Activated T-helper 9 cell treated with anti-CD3 and anti-CD28 coated beads, Interleukin-2, amount 50 U/mL, for 16 hours (primary cell): Measurements from ENCODE around the gene ABR.
A peak's percentile ranks its signal among the peaks of the same experiment; 100 is the strongest.
"Not testable (repeated sequence)": the region's sequence is repeated elsewhere in the genome, so short reads cannot be mapped to it uniquely, and the experiment has no call there.

Source experiments
- DNase-seq: peaks from one replicate; pipeline ENCODE4 v3.0.0-alpha.2; 2020; ENCODE audit warnings: low read depth

Gene ABR

DNA sequence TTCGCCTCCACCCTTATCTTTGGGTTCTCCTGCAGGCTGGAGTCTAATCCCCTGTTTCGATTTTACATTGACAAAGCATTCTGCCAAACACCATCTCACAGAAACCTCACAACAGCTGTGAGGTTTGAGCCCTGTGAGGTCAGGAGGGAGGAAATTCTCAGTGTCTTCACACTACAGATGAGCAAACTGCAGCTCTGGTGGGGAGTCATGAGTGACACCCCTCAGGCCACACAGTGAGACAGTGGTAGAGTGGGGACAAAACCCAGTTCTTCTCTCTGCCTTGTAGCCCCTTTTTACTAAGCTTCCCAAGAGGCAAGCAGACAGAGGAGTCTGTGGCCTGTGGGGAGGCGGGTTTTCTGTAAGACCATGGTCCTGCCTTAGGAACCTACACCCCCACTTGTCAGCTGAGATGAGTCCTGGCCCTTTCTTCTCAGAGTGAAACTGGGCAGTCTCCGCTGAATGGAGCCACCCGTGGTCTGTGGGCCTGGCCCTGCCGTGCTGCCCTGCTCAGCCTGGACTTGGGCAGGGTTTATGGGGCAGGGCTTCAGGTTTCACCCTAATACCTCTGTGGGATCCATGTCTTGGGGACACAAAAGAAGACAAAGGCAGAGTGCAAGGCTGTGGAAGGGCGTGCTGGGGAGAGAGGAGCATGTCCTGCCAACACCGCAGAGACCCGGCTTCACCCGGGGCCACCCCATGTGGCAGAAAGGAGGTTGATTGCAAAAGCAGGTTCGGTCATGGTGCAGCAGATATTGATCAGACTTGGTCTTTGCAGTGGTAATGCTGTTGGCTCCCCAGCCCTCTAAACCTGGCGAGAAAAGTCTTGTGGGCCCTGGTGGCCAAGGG, 59.0 kb downstream of the ABR start:
- DNase-seq = no peak

DNA sequence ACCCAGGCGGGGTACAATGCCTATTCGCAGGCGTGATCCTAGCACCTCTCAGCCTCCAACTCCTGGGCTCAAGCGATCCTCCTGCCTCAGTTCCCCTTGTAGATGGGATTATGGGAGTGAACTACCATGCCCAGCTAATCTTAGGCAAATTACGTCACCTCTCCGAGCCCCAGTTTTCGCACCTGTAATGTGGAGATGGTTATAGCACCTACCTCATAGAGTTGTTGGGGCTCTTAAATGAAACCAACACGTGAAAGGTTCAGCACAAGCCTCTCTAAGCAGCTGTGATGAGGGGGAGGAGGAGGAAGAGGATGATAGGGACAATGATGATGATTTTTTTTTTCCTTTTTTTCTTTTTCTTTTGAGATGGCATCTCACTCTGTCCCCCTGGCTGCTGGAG, 59.9 kb downstream of the ABR start:
- no peak for DNase-seq

DNA sequence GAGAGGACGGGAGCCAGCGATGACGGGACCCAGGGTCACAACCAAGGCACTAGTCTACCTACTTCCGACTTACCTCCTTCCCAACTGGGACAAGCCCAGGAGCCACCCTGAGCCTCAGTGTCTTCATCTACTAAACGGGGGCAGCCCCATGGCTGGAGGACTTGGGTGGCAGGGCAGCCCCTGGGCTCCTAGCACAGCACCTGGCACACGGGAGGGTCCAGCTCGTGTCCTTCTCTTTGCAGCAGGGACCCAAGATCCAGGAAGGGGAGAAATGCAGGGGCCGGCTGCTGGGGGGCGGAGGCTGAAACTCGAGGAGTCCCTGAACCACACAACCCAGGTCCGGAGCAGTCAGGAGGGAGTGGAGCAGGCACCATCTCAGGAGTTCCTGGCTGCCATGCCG, 63.2 kb downstream of the ABR start:
- DNase-seq = no peak

DNA sequence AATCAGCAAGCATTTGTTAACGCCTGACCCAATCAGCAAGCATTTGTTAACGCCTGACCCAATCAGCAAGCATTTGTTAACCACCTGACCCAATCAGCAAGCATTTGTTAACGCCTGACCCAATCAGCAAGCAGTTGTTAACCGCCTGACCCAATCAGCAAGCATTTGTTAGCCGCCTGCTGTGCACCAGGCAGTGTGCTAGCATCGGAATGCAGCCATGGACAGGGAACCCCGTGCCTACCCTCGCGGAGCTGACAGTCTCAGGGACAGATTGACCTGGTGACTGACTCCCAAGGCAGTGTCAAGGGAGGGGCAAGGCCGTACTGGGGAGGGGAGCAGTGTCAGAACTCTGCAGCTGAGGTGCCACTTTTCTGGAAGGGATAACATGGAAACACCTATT, 66.9 kb downstream of the ABR start:
- DNase-seq = no peak

DNA sequence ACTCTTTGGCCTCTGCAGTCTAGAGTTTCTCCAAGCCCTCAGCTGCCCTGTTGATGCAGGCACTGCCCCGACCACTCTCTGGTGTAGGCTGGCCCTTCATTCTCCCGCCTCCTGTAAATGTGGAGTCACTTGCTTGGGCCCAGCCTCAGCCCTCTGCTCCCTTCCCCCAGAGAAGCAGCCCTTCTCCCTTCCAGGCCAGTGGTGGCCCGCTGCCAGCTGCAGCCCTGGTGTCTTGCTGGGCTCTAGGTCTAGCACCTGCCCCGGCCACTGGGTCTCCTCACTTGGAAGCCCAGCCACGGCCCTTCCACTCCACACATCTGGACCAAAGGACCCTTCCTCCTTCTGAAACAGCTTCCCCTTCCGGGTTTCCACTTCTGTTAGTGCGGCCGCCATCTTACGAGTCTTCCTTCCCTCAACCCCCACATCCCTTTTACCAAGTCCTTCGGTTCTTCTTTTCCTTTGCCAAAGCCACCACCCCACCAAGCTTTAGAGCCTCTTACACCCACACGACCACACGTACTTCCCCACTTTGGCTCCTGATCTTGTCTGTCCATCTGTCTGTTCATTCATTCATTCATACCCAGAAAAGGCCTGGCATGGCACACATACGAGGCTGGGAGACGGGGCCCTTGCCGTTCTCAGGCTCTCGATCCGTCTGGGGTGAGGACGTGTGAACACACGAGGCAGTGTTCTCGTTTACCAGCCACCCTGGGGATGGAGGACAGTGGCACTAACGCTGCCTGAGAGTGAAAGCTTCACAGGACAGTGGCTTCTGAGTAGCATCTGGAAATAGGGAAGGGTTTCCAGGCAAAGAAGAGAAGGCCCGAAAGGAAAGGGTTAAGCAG, 68.0 kb downstream of the ABR start:
- DNase-seq = no peak

DNA sequence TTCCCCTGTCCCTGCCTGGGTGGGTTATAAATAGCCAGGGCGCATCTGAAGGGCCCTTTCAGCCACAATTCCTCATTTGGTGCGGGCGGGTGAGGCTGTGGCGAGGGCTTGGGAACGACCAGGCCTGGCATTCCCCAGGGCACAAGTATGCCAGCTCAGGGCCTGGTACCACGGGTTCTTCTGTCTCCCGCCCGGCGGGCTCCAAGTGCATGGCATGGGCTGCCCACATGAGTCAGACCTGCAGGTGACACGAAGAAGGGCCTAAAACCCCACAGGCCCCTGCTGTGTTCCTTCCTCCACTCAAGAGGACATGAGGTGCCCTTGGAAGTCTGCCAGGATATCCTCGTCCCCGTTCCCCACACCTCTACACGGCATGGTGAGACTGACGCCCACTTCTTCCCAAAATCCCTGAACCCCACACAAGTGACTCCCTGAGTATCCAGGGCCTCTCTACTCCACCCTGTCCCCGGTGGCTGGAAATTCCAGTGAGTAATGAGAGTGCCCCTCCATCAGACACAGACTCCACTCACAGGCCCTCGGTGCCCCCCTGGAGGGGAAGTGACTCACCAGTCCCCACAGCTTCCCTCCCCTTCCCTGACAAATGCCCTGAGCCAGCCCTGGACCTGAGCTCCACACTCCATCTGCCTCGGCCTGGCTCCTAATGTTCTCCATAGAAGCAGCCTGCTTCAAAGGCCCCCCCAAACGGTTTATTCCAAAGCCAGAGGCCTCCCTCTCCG, 68.8 kb downstream of the ABR start:
- DNase-seq = no peak

DNA sequence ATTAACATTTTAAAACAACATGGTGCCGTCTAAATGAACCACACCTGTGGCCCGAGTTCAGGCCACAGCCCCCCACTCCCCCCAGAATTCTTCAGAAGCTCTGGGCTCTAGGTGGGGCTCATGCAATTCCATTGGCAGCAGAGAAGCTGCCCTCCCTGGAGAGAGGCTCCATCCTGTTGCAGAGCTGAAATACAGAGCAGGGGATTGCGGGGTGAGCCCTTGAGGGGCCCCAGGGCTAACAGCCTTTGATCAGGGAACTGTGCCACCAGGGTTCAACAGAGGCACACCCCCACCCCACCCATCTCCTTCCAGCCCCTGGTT, 69.3 kb downstream of the ABR start:
- DNase-seq = no peak

DNA sequence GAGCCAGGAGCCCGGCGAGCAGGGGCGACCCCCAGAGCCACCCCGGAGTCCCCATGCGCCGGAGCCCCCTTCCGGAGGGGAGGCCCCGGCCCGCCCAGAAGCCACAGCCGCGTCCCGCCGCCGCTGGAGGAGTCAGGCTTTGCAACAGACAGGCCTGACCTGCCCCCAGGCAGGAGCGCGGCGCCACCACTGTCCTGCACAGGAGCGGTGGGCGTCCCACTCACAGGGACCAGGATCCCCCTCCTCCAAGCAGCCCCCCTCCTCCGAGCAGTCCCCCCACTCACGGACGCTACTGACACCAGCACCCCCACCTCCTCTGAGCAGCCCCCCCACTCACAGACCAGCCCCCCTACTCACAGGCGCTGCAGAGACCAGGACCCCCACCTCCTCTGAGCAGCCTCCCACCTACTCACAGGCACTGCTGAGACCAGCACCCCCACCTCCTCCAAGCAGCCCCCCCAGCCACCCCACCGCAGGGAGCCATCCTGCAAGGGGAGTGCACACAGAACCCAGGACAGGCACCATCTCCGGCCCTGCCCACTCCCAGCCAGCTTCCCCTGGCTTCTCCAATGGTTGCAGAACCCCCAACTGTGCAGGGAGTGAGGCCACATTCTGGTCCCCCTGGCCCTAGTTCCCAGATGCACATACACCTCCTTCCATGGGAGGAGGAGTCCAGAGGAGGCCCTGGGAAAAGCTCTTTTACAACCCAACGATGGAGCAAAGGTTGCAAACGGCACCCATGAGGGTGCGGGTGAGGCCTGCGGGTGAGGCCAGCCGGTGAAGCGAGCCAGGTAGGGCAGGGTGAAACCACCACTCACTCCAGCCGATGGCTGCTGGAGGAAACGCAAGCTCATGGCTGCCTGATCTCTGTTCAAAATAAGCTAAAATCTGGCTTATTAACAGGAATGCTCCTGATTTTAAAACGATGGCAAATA, 69.9 kb downstream of the ABR start:
- peak; percentile 33 for DNase-seq

DNA sequence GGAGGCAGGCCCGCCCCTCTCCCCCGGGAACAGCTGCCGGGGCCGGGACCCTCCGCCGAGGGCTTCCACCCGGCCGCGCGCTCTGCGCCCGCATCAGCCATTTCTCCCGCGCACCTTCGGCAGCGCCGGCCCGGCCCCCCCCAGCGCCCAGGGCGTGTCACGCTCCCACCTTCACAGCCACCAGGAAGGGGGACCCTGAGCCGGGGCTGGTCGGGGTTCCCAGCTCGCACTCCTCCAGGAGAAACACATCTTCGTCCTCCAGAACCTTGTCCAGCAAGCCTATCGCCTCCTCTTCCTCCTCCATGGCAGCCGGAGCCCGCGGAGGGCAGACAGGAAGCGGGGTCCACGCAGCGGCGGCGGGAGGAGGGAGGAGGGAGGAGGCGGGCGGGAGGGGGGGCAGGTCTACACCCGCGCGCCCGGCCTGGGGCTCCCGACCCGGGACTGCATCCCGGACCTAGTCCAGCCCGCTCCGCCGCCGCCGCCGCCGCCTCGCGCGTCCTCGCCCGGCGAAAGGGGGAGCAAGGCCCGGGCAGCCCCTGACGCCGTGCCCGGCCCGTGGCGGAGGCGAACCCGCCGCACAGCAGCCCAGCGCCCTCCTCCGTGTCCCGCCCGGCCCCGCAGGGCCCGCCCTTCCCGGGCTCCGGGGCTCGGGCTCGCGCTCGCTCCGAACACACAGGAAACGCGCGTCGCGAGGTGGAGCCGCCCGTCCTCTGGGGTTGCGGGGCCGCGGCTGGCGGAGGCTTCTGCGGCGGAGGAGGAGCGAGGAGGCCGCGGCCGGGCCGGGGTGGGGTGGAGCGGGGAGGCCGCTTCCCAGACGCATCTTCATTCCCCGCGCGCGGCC, 70.8 kb downstream of the ABR start:
- peak; percentile 49 for DNase-seq

DNA sequence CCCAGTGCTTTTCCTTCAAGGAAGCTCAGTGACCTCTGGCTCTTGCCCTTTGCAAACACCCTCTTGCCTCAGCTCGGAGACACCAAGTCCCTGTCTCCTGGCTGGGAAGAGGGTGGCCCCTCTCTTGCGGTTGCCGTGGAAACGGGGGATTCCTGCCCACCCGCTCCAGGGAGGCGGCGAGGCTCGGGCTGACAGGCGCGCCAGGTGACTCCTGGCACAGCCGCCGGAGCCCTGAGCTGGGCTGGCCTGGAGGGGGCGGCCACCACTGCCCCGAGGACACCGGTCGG, 71.4 kb downstream of the ABR start:
- no peak for DNase-seq

DNA sequence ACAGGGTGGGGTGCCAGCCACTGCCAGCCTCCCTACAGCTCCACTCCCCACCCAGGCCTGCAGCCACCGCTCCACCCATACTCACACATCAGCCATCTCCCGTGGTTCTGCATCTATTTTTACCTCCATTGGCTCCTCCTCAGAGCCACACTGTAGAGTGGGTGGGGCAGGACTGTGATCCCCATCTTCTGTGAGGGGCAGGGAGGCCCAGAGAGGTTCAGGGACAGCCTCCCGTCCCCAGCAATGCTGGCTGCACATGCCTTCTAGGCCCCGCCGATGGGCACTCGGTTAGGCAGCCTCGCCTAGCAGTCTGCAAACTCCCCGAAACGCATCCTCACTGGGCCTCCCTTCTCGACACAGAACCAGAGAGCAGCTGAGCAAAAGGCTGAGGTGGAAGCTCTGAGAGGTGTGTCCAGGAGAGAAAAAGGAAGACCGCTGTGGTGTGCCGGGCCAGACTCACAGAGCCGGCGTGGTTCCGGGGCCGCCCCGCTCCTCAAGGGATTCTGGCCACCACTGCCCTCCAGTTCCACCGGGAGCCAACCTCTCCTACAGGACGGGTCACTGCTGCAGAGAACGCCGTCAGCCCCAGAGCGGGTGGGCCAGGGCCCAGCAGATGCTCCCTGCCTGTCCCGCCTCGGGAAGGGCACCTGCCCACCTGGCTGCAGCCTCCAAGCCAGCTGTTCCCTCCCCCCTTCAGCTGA, 71.9 kb downstream of the ABR start:
- no peak for DNase-seq

DNA sequence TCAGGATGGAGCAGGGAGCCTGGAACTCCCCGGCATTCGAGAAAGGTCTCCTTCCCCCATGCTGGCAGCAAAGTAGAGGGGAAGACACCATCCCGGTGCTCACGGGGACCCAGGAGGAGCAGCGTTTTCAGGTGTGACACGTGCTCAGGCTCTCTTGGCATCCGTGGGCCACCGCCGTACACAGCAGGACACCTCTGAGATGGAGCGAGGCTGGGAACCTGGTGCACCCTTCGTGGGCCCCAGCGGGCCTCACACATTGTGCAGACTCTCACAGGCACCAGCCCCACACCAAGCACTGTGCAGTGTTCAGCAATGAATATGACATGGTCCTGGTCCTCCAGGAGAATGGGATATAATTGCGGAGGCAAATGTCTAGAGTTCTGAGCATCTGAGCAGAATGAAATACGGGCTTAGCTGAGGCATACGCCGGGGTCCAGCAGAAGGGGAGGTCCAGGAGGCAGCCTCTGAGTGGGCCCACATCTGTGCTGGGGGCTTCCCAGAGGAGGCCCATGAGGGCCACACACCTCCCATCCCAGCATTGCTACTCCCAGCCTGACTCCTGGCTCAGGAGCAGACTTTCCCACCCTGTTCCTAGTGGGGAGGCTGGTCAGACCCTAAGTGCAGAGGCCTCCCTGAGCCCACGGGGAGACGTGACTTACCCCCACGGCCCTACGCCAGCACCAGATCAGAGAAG, 72.6 kb downstream of the ABR start:
- DNase-seq = no peak

DNA sequence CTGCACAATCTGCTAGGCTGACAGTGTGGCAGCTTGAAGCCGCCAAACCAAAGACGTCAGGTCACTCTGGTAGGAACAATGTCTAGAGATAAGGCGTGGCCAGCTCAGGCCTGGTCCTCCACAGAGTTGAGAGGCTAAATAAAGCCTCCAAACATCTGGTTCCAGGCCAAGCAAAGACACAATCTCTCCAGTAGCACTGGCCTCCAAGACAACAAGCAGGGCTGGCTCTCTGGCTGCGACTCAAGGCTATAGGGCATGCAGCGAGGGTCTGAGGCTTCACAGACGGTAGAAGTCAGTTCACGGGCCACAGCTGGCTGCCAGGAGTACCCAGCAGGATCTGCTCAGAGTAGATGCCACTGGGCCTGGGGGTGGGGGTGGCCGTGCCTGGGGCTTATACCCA, 75.6 kb downstream of the ABR start:
- DNase-seq = no peak

DNA sequence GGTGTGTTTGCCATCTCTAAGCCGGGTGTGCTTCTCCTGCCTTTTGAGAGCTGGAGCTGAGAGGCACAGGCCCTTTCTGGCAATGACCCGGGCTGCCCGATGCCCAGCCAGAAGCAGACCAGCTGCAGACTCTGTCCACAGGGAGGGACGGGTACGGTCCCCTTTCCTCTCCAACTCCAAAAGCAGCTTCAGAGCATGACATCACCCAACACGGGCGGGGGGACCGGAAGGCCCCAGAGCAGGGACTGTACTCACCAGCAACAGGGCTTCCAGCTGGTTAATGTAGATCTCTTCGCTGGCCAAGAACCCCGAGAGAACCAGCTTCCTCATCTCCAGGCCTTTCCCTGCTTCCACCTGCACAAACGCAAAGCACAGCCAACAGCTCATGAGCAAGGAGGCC, 79.4 kb downstream of the ABR start:
- DNase-seq = no peak

DNA sequence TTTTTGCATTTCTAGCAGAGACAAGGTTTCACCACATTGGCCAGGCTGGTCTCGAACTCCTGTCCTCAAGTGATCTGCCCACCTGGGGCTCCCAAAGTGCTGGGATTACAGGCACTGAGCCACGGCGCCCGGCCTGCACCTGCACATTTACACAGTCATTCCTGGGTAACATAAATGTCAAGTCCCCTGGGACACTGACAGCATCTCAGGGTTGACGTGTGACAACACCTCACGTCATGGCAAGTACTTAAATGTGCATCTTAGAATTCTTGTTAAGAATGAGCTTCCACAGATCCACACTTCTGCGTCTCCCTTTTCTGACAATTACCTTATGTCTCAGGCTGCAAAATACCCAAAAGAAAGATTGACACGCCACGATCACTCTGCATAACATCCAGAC, 80.5 kb downstream of the ABR start:
- no peak for DNase-seq

DNA sequence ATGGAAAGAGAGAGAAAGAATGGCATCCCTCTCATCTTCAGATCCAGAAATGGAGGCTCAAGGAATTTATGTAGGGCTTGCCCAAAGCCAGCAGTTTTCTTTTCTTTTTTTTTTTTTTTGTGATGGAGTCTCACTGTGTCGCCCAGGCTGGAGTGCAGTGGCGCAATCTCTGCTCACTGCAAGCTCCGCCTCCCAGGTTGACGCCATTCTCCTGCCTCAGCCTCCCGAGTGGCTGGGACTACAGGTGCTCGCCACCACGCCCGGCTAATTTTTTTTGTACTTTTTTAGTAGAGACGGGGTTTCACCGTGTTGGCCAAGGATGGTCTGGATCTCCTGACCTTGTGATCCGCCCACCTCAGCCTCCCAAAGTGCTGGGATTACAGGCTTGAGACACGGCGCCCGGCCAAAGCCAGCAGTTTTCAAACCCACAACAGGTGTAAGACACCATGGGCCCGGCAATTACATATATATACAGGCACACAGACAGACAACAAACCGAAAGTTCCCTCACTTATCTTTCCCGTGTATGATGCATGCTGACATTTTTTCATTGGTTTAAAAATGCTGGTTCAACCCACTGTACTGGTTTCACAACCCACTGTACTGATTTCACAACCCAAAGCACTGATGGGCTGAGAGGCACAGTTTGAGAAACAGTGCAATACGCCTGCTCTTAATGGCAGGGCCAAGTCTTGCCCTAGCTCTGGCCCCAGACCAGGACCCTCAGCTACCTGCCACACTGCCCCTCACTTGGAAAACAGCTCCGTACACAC, 81.6 kb downstream of the ABR start:
- DNase-seq = not testable (repeated sequence)

DNA sequence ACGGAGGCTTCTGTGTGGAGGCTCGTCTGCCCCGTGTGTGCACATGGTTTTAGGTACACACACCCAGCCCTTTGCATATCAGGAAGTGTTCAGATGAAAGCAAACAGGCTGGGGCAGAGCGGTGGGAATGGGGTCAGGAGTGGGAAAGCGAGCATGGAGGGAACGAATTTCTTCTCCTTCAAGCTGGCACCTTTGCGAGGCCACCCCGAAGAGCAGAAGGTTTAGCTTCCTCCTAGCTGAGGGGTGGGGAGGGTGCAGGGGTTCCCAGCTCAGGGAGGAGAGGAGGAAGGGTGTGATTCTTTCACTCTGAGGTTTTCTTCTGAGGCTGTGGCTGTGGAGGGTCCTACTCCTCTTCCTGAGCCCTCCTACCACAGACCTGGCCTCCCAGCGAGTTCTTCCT, 83.6 kb downstream of the ABR start:
- DNase-seq = no peak

DNA sequence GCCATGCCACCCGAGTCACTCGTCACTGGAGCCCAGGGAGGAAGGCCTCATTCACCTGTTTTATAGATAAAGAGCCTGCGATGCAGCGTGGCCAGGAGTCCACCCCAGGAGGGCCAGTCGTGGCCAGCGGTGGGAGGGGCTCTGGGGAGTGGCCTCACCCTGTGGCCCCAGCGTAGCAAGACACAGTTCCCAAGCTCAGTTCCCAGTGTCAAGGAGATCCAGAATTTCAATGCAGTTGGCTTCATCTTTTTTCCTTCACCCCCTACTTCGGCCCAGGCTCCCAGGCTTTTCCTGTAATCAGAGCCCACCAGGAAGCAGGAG, 84.0 kb downstream of the ABR start:
- no peak for DNase-seq
